HG03064 (cell line): ENCODE measurements around the gene TCF7L2.

Experiments used
- ATAC-seq: cut with Tn5 transposase; IDR thresholded peaks from one replicate; pipeline ENCODE4 v1.9.1; 2021; ENCODE audit warnings: low read depth; ENCODE audit not compliant: unreplicated experiment

Gene TCF7L2

GRCh38 chr10:112945811-112946210, 4.2 kb upstream of the TCF7L2 start:
- no peak for ATAC-seq

- no peak for ATAC-seq
Observed at GRCh38 chr10:112946649-112947048, 3.4 kb upstream of the TCF7L2 start.

DNA sequence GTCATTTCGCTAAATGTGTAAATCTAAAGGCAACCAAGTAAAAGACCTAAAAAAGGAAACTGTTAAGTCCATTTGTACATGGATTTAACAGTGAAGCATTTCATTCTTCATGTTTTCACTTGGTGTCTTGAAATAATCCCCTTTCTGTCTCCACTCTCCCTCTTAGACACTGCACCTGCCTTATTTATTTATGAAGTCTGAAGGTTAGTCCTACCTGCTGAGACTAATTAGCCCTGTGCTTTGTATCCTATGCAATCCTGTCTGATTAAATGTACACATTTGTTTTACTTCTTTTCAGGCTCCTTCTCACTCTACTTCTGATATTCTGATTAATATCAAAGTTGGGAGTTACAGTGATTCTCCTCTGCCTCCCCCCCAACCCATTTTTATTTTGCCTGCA, 1.9 kb upstream of the TCF7L2 start:
- no peak for ATAC-seq

DNA sequence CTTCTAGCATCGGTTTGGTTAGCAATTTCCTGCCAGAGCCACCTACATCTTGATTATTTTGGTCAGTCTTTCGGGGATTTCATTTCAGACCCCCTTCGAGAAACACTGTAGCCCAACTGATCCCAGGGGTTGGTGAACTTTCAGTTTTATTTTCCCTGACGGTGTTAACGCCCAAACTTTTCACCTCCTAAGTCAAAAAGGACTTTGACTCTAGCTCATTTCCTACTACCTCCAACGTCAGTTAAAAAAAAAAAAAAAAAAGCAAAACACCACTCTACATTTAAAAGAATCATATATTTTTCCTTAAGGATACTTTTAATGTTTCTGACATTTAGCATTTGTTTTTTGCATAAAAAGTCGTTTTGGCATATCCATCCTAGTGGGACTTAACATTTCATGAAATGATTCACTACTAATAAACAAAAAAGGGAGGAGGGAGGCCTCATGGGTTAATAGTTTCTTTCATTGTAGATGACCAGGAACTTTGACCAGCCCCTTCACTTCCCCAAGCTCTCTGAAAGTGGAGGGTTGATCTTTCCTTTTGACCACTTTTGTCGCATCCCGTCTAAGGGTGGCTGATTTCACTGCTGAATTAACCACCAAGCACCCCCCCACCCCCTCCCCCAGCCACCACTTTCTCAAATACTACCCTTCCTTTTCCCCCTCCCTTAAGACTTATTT, 764 bp upstream of the TCF7L2 start:
- no peak for ATAC-seq

DNA sequence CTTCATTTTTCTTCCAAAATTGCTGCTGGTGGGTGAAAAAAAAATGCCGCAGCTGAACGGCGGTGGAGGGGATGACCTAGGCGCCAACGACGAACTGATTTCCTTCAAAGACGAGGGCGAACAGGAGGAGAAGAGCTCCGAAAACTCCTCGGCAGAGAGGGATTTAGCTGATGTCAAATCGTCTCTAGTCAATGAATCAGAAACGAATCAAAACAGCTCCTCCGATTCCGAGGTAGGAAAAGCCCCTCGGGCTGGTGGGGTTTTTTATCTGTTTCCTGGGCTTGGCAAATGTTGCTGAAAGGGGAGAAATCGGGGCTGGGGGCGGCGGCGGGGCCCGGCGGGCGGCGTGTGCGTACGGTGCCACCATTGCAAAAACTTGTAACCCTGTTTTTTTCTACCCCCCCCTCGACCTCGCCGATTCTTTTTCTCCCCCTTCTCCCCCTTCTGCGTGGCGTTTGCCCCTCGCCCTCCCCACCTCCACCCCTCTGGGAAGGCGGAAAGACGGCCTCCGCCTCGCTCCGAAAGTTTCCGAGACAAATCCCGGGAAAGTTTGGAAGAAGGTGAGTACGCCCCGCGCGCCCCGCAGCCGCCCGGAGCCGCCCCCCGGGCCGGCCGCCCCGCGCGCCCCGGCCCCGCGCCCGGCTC, 789 bp downstream of the TCF7L2 start:
- no peak for ATAC-seq

- no peak for ATAC-seq
Observed at GRCh38 chr10:112951359-112952281, 1.6 kb downstream of the TCF7L2 start.

GRCh38 chr10:112952282-112953173, 2.5 kb downstream of the TCF7L2 start:
- ATAC-seq, result no peak

GRCh38 chr10:112953174-112954159, 3.4 kb downstream of the TCF7L2 start:
- ATAC-seq, result no peak

DNA sequence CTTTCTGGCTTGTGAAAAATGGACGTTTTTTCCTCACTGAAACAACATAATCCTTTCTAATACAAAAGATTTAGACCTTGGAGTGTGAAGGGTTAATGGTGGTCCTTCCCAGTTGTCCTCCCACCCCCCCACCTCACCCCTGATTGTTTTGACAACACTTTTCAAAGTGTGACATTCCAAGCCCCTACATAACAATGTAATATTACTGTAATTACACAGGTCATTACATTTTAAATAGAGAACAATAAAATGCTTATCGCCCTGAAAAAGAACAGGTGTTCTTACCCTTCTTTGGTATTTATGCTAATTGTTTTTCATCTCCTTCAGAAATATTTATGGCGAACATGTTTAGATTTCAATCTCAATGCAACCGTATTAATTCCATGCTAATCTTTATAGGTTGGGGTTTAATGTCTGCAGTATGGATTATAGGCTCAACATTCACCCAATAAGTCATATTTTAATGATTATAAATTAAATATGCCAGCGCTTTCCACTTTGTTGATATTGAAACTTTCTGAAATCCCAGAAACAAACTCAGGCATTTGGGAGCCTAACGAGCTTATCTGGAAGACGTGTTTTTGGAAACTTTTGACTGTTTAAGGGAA, 5.0 kb downstream of the TCF7L2 start:
- no peak for ATAC-seq

GRCh38 chr10:112955582-112956421, 5.8 kb downstream of the TCF7L2 start:
- no peak for ATAC-seq

DNA sequence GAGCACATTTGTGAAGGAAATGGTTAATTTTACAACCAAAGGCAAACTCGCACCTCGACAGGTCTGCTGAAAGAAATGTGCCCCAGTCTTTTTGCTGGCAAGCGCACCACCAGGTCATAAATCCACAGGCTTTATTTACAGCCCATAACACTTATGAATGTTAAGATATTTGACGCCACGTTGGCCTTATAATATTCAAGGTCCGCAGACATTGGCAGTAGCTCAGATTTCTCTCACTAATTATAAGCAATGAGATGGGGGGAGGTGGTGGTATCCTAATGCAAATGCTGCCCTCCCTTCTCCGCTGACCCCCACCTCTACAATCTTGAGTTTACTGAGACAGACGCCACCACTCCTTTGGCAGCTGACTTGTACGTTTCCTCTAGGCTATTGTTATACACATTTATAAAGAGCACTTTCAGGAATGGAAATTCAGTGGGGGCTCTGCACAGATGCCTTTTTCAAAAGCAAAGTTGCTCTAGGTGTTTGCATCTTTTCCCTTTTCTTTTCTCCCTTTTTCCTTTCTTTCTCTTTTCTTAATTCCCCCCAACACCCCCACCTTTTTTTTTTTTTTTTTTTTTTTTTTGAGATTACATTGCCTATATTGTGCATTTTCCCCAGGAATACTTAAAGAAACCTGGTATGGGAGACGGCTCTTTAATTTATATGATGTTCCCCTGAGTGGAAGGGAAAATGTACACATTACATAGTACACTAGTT, 6.7 kb downstream of the TCF7L2 start:
- ATAC-seq, result no peak

GRCh38 chr10:112957640-112958092, 7.6 kb downstream of the TCF7L2 start:
- no peak for ATAC-seq

DNA sequence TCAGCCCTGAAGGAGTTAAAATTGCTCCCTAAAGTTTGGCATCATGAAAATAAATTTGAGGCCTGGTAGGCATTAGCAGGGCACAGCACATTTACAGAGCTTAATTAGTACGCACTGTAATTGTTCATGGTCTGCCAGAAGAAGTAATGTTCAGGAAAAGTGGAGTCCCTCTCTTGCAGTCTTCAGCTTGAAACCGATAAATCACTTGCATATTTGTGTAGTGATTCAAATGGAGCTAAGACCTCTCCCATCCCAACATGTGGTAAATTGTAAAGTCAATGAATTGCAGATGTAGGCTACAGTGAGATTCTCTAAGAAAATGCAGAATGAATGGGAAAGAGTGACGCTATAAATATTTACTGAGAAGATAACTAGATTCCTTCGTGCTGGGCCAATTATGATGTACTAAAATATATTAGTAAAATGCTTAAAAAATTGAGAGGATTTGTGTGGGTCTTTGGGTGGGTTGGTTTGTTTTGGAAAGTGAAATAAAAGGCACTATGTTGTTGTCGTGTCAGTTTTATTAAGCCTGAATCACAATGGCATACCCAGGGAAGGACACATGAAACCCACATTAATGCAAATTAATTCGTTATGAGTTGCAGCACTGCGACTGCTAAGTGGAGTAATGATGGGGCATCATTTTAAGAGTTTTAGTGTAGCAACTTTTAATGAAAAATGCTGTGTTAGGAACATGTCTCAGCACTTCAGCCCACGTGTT, 8.4 kb downstream of the TCF7L2 start:
- no peak for ATAC-seq

- no peak for ATAC-seq
Observed at GRCh38 chr10:112959207-112959838, 9.3 kb downstream of the TCF7L2 start.

GRCh38 chr10:112960151-112960681, 10.2 kb downstream of the TCF7L2 start:
- ATAC-seq, result no peak

- no peak for ATAC-seq
Observed at GRCh38 chr10:112961609-112962008, 11.6 kb downstream of the TCF7L2 start.
